Neural cell (in vitro differentiated cells): ENCODE data around the gene F11R.

Experiments used
- EP300 ChIP-seq: fragments of 450-650 bp; conservative IDR thresholded peaks from 2 replicates; pipeline ENCODE4 v1.6.1; 2014; ENCODE audit warnings: antibody characterized with exemption, mild to moderate bottlenecking, moderate library complexity; ENCODE audit not compliant: poor library complexity, severe bottlenecking
- EZH2 ChIP-seq: fragments of 200-600, 300-800 bp; shearing (Covaris generic), sonication (generic); IDR thresholded peaks from 2 replicates; pipeline ENCODE4 v1.6.1; 2014; ENCODE audit warnings: antibody characterized with exemption, low read length, borderline replicate concordance, mild to moderate bottlenecking; ENCODE audit not compliant: insufficient read depth, poor library complexity, severe bottlenecking
- MXI1 ChIP-seq: fragments of 450-650 bp; conservative IDR thresholded peaks from 2 replicates; pipeline ENCODE4 v1.6.1; 2014; ENCODE audit warnings: antibody characterized with exemption, mild to moderate bottlenecking; ENCODE audit not compliant: poor library complexity, severe bottlenecking
- POLR2AphosphoS5 ChIP-seq: IDR thresholded peaks from 2 replicates; pipeline ENCODE4 v1.6.1; 2012
- RAD21 ChIP-seq: fragments of 450-650 bp; conservative IDR thresholded peaks from 2 replicates; pipeline ENCODE4 v1.6.1; 2014; ENCODE audit warnings: antibody characterized with exemption, mild to moderate bottlenecking, moderate library complexity
- SMC3 ChIP-seq: fragments of 450-650 bp; conservative IDR thresholded peaks from 2 replicates; pipeline ENCODE4 v1.6.1; 2014; ENCODE audit warnings: antibody characterized with exemption, mild to moderate bottlenecking, moderate library complexity; ENCODE audit not compliant: poor library complexity
- TF ChIP-seq, protein P1 (sequence below): fragments of 450-650 bp; IDR thresholded peaks from 2 replicates; pipeline ENCODE4 v1.5.1; 2014; ENCODE audit warnings: antibody characterized with exemption, mild to moderate bottlenecking, moderate library complexity; ENCODE audit not compliant: poor library complexity, severe bottlenecking
- TF ChIP-seq, protein P2 (sequence below): IDR thresholded peaks from 2 replicates; pipeline ENCODE4 v1.6.1; 2012; ENCODE audit warnings: borderline replicate concordance

- TF ChIP-seq MXI1 (no peak), EZH2 (no peak), RAD21 (no peak), POLR2AphosphoS5 (no peak), EP300 (no peak), SMC3 (no peak)
- TF ChIP-seq, protein P1, sequence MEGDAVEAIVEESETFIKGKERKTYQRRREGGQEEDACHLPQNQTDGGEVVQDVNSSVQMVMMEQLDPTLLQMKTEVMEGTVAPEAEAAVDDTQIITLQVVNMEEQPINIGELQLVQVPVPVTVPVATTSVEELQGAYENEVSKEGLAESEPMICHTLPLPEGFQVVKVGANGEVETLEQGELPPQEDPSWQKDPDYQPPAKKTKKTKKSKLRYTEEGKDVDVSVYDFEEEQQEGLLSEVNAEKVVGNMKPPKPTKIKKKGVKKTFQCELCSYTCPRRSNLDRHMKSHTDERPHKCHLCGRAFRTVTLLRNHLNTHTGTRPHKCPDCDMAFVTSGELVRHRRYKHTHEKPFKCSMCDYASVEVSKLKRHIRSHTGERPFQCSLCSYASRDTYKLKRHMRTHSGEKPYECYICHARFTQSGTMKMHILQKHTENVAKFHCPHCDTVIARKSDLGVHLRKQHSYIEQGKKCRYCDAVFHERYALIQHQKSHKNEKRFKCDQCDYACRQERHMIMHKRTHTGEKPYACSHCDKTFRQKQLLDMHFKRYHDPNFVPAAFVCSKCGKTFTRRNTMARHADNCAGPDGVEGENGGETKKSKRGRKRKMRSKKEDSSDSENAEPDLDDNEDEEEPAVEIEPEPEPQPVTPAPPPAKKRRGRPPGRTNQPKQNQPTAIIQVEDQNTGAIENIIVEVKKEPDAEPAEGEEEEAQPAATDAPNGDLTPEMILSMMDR = peak; percentile 13
- TF ChIP-seq, protein P2, sequence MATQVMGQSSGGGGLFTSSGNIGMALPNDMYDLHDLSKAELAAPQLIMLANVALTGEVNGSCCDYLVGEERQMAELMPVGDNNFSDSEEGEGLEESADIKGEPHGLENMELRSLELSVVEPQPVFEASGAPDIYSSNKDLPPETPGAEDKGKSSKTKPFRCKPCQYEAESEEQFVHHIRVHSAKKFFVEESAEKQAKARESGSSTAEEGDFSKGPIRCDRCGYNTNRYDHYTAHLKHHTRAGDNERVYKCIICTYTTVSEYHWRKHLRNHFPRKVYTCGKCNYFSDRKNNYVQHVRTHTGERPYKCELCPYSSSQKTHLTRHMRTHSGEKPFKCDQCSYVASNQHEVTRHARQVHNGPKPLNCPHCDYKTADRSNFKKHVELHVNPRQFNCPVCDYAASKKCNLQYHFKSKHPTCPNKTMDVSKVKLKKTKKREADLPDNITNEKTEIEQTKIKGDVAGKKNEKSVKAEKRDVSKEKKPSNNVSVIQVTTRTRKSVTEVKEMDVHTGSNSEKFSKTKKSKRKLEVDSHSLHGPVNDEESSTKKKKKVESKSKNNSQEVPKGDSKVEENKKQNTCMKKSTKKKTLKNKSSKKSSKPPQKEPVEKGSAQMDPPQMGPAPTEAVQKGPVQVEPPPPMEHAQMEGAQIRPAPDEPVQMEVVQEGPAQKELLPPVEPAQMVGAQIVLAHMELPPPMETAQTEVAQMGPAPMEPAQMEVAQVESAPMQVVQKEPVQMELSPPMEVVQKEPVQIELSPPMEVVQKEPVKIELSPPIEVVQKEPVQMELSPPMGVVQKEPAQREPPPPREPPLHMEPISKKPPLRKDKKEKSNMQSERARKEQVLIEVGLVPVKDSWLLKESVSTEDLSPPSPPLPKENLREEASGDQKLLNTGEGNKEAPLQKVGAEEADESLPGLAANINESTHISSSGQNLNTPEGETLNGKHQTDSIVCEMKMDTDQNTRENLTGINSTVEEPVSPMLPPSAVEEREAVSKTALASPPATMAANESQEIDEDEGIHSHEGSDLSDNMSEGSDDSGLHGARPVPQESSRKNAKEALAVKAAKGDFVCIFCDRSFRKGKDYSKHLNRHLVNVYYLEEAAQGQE = no peak
Measured at GRCh38 chr1:160954158-160955104, 66.5 kb downstream of the F11R start, which contains the start of gene ITLN2.
